Endometrium (tissue), 2 donors: Measurements from ENCODE around the gene SHANK1.
"Not testable (repeated sequence)": the region's sequence is repeated elsewhere in the genome, so short reads cannot be mapped to it uniquely, and the experiment has no call there.

Source experiments
- FAIRE-seq: peaks from 2 replicates; lab custom pipeline; 2012; peaks lifted over from hg19 to GRCh38; lab: Jason Lieb, UNC
- donor health status: control.
- donor health status: control.

Gene SHANK1

GRCh38 chr19:50719566-50719965 lies at the start of gene SHANK1:
SHANK1 (minus strand) TSS chr19:50719802; CDS start chr19:50716919, 2,883 bp downstream.
- no peak for FAIRE-seq

GRCh38 chr19:50768277-50768676 lies 48.7 kb upstream of the SHANK1 start:
- no peak for FAIRE-seq

DNA sequence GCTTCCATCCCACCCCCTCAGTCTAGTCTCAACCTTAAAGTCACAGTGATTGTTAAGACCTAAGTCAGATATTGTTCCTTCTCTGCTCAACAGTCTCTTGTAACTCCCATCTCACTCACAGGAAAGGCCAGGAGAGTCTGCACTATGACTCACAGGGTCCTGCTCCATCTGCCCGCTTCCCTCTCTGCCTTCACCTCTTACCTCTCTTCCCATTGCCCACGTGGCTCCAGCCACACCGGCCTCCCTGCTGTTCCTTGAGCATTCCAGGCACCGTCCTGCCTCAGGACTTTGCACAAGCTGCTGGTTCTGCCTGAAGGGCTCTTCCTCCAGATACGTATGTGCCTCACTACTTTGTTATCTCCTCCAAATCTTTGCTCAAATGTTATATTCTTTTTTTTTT lies 47.7 kb upstream of the SHANK1 start:
- not testable (repeated sequence) for FAIRE-seq

DNA sequence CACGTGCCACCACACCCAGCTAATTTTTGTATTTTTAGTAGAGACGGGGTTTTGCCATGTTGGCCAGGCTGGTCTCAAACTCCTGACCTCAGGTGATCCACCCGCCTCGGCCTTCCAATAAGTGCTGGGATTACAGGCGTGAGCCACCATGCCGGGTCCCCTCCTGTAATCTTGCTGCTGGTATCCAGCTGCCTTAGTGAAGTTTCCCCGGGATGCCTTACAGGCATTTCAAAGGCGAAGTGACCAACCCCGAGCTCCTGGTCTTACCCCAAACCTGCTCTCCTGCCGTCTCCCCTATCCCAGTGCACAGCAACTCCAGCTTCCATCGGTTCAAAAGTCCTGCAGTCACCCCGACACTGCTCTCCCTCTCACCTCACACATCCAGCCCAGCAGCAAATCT lies 47.1 kb upstream of the SHANK1 start:
- FAIRE-seq: not testable (repeated sequence)

- FAIRE-seq: no peak
Measured at GRCh38 chr19:50764409-50764808, 44.8 kb upstream of the SHANK1 start.

- not testable (repeated sequence) for FAIRE-seq
Measured at GRCh38 chr19:50763521-50763920, 43.9 kb upstream of the SHANK1 start.

DNA sequence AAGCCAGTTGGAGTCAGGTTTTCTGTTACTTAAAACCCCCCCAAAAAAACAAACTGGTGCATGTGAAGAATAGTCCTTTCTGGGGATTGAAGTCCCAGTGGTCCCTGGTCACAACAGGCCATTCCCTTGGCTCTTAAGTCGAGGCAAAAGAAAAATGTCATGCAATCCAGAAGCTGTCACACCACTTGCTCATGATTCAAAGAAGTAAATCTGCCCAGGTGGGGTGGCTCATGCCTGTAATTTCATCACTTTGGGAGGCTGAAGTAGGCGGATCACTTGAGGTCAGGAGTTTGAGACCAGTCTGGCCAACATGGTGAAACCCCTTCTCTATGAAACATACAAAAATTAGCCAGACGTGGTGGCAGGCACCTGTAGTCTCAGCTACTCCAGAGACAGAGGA lies 41.9 kb upstream of the SHANK1 start:
- FAIRE-seq: not testable (repeated sequence)

- no peak for FAIRE-seq
Measured at GRCh38 chr19:50759886-50760285, 40.3 kb upstream of the SHANK1 start.

DNA sequence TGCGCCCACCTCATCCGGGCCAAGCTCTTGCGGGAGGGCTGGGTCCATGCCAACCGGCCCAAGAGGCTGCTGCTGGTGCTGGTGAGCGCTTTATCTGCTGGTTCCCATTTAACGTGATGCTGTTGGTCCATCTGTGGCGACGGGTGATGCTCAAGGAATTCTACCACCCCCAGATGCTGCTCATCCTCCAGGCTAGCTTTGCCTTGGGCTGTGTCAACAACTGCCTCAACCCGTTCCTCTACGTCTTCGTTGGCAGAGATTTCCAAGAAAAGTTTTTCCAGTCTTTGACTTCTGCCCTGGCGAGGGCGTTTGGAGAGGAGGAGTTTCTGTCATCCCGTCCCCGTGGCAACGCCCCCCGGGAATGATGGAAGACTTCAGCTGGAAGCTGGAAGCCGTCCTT lies 39.5 kb upstream of the SHANK1 start:
- FAIRE-seq: not testable (repeated sequence)

DNA sequence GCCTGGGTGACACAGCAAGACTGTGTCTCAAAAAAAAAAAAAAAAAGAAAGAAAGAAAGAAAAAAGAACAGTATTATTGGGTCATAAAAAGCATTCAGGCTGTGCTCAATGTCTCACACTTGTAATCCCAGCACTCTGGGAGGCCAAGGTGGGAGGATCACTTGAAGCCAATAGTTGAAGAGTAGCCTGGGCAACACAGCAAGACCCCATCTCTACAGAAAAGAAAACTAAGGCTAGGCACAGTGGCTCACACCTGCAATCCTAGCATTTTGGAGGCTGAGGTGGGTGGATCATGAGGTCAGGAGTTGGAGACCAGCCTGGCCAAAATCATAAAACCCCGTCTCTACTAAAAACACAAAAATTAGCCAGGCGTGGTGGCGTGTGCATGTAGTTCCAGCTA lies 38.0 kb upstream of the SHANK1 start:
- FAIRE-seq: not testable (repeated sequence)

DNA sequence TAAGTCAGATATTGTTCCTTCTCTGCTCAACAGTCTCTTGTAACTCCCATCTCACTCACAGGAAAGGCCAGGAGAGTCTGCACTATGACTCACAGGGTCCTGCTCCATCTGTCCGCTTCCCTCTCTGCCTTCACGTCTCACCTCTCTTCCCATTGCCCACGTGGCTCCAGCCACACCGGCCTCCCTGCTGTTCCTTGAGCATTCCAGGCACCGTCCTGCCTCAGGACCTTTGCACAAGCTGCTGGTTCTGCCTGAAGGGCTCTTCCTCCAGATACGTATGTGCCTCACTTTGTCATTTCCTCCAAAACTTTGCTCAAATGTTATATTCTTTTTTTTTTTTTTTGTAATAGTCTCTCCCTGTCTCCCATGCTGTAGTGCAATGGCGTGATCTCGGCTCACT lies 36.6 kb upstream of the SHANK1 start:
- not testable (repeated sequence) for FAIRE-seq

DNA sequence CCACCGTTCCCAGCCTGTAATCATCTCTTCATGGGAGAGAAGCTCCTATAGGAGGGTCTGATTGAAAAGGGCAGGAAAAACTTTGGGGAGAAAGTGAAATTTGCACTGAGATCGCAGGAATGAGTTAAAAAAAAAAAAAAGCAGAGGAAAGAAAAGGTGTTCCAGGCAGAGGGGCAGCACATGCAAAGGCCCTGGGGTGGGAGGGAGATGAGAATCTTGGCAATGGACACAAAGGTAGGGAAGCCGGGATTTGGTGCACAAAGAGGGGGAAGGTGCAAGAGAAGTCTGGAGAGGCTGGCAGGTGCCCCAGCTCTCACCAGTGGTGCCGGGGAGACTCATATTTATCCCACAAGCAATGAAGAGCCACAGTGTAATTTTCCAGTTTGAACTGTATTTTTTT lies 34.3 kb upstream of the SHANK1 start:
- no peak for FAIRE-seq

- no peak for FAIRE-seq
Measured at GRCh38 chr19:50750010-50750409, 30.4 kb upstream of the SHANK1 start.

GRCh38 chr19:50749490-50749889 lies 29.9 kb upstream of the SHANK1 start:
- no peak for FAIRE-seq

GRCh38 chr19:50747141-50747540 lies 27.5 kb upstream of the SHANK1 start:
- FAIRE-seq: not testable (repeated sequence)

DNA sequence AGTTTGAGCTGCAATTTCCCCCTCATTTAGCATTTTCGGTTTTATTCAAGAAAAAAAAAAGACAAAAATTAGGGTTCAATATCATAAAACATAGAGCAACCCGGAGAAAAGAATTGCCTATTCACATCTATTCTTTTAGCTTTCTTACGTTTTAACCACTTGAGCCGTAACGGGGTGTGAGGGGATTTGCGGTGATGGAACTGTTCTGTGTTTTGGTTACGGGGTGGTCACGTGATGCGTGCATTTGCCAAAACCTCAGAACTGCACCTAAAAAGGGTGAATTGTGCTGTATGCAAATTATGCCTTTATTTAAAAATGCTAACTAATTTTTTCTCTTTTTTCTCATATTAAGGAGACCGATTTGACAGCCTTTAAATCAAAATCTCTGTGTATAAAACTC lies 25.6 kb upstream of the SHANK1 start:
- FAIRE-seq: no peak

- FAIRE-seq: no peak
Measured at GRCh38 chr19:50743537-50743936, 23.9 kb upstream of the SHANK1 start.

- FAIRE-seq: no peak
Measured at GRCh38 chr19:50741179-50741933, 21.8 kb upstream of the SHANK1 start.

DNA sequence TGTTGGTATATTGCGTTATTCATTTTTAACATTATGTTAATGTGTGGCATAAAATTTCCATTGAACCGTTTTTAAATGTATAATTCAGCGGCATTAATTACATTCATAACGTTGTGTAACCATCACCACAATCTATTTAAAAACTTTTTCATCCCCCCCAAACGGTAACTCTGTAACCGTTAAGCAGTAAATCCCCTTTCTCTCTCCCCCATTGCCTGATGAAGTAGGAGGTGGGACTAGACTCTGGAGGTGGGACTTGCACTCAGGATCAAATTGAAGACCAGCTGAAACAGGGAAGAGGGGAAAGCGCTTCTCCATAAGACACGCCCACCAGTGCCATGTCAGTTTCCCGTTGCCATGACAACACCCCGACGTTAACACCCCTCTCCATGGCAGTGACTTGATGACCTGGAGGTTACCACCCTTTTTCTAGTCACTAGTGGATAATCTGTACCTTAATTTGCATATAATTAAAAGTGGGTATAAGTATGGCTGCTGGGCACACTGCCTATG lies 20.4 kb upstream of the SHANK1 start:
- FAIRE-seq: no peak

DNA sequence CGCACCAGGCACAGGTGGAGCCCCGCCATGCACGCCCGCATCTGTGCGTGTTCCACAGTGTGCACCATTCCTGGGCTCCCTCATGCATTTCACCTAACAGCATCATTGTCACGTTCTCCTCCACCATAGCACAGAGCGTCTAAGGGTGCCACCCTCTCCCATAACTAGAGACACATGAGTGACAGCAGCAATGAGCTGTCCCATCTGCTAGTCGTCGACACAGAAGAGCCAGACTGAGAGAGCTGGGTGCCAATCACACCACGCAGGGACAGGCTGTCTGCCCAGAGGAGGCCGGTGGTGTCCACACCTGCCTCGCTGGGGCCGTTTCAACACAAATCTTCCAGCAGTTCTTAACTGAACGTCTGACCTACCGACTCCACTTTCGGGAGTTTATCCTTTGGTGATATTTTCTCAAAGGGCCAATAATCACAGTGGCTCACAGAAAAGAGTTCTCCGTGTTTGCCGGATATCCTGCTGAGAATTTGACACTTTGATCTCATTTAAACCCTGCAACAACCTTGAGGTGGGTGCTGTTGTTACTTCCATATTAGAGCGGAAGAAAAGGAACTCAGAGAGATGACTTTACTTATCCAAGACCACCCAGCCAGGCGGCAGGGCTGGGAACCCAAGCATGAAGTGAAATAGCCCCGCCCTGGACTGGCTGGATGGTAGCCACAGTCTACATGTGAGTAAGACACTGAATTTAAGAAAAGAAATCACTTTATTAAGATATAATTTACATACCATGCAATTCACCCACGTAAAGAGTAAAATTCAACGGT lies 19.7 kb upstream of the SHANK1 start:
- FAIRE-seq: no peak

DNA sequence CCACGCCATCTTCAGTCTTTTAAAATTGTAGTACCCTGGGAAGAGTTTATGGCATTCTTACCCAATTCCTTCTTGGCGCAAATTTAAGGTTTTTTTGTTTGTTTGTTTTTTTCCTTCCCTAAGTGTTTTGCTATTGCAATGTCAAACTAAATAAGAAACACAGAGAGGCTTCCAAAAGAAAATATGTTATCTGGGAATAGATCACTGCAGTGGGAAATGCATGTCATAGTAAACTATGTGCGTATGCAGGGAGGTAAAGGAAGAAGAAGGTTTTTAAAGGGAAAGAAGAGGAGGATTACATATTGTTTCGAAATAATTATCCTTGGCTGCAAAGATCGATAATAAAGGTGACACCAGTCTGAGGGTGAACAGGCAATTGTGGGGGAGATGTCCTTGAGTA lies 16.7 kb upstream of the SHANK1 start:
- FAIRE-seq: no peak

- no peak for FAIRE-seq
Measured at GRCh38 chr19:50735869-50736268, 16.3 kb upstream of the SHANK1 start.

GRCh38 chr19:50729894-50730293 lies 10.3 kb upstream of the SHANK1 start:
- no peak for FAIRE-seq
